OCI-LY7 (cell line): ENCODE measurements around the gene IQUB.

Source experiments
- CTCF ChIP-seq: fragments of 200-600 bp; sonication (generic); conservative IDR thresholded peaks from 2 replicates; pipeline ENCODE4 v1.5.1; 2014; ENCODE audit warnings: mild to moderate bottlenecking, antibody characterized with exemption, low read length, moderate library complexity, mixed read lengths
- EZH2phosphoT487 ChIP-seq: fragments of 200-600 bp; sonication (generic); IDR thresholded peaks from 2 replicates; pipeline ENCODE4 v1.6.1; 2018; ENCODE audit warnings: low read depth, borderline replicate concordance, mild to moderate bottlenecking, mixed run types, antibody characterized with exemption, low read length, moderate library complexity, mixed read lengths

GRCh38 chr7:123505221-123505620, 29.2 kb downstream of the IQUB start:
- TF ChIP-seq CTCF (no peak), EZH2phosphoT487 (no peak)
